CD4-positive, alpha-beta T cell treated with Interleukin-21 for 1 hour (primary cell): ENCODE results near the gene DMBT1.
"Not testable (repeated sequence)": the region's sequence is repeated elsewhere in the genome, so short reads cannot be mapped to it uniquely, and the experiment has no call there.

Experiments
- DNase-seq: peaks from one replicate; pipeline ENCODE4 v3.0.0-alpha.2; 2020

DMBT1 gene

GRCh38 chr10:122549636-122550035 is 10.9 kb upstream of the DMBT1 start:
- DNase-seq, result no peak

GRCh38 chr10:122550427-122550826 is 10.1 kb upstream of the DMBT1 start:
- no peak for DNase-seq

GRCh38 chr10:122550983-122551382 is 9.6 kb upstream of the DMBT1 start:
- DNase-seq, result peak; percentile 11

- peak; percentile 58 for DNase-seq
These were observed 9.1 kb upstream of the DMBT1 start for GRCh38 chr10:122551450-122551849.

GRCh38 chr10:122553341-122553740 is 7.2 kb upstream of the DMBT1 start:
- DNase-seq, result no peak

DNA sequence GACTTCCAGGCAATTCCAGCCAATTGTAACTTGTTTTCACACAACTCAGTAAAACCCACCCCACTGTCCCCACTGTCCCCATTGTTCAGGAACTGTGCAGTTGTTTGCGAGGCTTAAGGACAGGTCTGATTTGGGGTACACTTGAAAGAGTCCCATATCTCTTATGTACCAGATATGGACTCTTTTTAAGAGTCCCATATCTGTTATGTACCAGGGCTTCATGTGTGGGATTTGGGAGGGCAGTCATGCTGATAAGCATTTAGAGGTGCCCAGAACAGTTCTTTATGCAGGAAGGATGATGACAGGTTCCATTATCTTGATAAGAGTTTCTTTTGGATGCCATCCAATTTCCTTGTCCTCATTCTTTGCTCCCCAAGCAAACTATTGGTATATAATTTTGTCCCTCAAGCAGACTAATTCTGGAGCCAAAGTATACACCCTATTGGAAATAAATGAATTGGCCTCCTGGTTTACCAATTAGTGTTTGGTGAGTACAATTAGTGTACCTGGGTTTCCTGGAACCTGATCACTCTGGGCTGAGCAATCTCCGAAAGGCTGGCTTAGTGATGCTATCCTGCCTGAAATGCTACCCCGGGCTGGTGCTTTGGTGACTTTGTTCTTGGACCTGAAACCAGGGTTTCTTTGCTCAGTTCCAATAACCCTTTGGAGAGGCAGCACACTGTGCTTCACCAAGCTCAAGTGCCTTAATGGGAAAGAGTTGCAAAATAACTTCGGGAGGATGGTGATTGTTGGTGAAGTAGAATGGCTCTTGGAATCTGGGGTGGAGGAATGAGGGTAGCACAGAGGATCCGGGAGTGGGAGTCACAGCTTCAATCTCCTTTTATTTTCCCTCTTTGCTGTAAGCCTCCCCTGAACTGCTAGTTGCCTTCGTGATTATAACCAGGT is 6.2 kb upstream of the DMBT1 start:
- no peak for DNase-seq

DNA sequence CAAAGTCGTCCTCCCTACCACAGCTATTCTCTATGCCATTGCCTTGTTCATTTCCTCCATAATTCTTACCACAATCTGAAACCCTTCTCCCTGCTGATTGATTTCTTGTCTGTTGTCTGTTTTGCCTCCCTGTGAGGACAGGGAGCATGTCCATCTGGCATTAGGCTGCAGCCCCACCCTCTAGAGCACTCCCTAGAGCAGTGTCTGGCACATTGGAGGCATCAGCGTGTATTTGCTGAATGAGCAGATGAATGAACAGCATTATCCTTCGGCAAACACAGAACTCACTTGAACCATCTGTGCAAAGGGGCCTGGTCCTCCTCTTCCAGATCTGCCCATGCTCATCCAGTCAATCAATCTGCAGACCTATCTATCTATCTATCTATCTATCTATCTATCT is 5.1 kb upstream of the DMBT1 start:
- no peak for DNase-seq

GRCh38 chr10:122557516-122557915 is 3.0 kb upstream of the DMBT1 start:
- no peak for DNase-seq

DNA sequence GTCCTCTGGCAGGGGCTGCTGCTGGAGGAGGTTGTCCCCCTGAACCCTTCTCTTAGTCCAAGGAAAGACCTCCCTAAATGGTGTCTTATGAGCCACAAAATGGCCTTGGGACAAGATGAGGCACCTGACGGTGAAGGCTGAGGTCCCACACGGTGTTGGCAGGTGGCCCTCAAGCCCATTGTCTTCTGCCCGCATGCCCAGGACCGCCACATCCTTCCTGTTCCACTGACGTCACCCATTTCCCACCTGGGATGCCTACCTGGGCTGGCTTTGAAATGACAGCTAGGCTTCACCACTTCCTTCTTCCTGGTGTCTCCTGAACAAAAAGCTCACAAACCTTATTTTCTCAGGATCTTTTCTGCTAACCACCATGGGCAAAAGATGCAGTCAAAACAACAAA is 2.1 kb upstream of the DMBT1 start:
- DNase-seq, result peak; percentile 34

GRCh38 chr10:122559228-122559627 is 1.3 kb upstream of the DMBT1 start:
- DNase-seq, result no peak

- no peak for DNase-seq
These were observed 658 bp downstream of the DMBT1 start for GRCh38 chr10:122561212-122561611.

DNA sequence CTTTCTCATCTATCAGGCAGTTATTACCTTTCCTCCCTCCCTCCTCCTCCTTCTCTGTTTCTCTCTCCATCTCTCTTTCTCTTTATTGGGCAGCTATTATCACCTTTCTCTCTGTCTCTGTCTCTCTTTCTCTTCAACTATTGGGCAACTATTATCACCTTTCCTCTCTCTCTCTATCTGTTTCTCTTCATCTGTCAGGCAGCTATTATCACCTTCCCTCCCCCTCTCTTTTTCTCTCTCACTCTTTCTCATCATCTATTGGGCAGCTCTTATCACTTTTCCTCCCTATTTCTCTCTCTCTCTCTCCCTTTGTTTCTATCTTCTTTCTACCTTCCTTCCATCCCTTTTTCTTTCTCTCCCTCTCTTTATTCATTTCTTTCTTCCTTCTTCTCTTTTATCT is 1.2 kb downstream of the DMBT1 start:
- DNase-seq, result no peak

DNA sequence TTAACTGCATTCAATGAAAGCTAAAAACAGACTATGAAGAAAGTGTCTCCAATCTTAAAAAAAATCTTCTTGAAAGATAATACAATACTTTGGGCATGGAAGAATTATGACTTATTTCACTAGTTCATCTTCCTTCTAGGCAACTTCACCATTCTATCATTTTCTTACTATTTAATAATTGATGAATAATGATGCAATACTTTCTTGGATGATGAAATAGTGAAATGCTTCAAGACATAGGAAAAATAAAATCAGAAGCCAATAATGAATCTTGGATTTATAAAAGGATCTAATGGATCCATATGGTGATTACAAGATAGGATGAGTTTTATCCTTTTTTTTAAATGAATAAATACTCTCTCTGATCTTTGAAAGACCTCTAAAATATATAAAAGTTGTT is 4.4 kb downstream of the DMBT1 start:
- DNase-seq, result no peak

DNA sequence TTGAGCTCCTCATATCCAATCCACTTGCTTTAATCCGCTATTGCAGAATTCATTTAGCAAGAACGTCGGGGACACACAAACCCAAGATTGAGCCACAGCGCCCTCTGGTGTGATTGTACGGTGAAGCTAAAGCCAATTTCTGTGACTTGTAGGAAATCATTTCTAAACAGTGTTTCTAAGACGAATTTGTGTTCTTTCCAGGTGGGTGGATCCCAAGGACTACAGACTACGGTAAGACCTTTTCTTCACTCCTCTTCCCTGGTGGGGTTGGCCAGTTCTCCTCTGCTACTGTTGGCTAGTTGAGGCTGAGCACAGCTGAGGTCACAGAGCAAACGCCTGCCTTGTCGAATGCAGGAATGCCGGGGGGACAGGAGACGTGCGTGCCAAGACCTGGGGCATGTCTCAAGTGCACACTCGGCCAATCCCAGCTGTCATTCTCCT is 5.2 kb downstream of the DMBT1 start:
- DNase-seq, result peak; percentile 72

GRCh38 chr10:122566632-122567031 is 6.1 kb downstream of the DMBT1 start:
- DNase-seq, result no peak

DNA sequence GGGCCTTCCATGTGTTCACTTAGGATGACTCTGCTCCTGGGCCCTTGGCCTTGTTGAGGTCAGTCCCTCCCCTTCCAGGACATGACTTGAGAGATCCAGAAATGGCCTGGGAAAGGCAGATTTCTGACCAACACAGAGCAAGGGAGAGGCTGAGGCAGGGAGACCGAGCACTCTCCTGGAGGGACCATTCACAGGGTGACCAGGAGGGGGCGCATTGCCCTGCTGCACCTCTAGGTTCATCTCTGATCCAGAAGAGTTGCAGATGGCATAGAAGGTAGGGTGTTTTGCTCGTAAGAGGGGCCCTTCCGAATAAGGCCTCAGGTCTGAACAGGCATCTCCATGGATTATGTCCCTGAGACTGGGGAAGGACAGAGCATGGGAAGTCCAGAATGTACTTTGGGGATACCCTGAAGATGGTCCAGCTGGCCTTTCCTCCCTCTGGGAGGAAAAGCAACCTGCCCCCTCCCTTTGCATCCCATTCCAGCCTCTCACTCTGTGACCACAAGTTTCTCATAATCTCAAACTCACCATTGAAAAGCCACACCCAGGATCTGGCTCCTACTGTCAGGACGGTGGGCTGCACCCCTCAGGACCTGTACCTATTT is 6.6 kb downstream of the DMBT1 start:
- peak; percentile 19 for DNase-seq

DNA sequence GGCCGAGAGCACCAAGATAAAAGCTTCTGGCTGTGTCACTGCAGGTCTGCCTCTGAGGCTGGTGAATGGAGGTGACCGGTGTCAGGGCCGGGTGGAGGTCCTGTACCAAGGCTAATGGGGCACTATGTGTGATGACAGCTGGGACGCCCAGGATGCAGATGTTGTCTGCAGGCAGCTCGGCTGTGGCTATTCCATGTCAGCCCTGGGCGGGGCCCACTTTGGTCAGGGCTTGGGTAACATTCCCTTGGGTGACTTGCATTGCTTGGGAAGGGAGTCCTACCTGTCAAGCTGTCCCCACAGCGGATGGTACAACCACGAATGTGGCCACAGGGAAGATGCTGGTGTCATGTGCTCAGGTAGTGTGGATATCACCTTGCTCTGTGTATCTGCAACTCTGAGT is 8.0 kb downstream of the DMBT1 start:
- DNase-seq, result no peak

DNA sequence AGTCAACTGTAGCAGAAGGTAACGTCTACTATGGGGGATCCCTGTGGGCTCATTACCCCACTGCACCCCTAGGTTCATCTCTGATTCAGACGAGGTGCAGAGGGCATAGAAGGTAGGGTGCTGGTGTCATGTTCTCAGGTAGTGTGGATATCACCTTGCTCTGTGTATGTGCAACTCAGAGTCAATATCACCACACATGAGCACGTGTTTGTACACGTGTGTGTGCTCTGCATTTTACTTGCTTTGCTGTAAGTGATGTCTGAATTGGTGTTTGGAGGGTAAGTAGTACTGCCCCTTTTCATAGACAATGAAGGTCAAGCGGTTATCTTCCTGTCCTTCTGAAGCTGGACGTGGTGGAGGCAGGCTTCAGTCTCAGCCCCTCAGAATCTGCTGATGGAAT is 10.4 kb downstream of the DMBT1 start:
- DNase-seq, result no peak

DNA sequence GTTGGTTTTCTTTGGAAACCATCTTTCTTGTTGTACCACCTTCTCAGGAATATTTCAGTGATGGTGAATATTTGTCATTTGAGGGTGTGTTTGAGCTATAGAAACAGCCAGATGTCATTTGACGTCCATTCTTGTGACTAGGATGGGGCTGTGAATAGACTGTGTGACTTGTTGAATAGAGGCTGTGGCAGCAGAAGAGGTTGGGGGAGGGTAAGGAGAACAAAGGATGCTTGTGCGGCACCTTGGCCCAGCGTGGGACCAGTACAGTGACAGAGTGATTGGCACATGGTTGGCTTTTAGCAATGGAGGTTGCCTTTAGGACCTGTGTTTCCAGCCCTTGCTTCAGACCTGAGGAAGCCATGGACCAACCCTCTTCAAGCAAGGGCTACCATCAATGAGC is 11.3 kb downstream of the DMBT1 start:
- no peak for DNase-seq

GRCh38 chr10:122575776-122576175 is 15.2 kb downstream of the DMBT1 start:
- no peak for DNase-seq

- DNase-seq, result no peak
These were observed 15.7 kb downstream of the DMBT1 start for GRCh38 chr10:122576291-122576690.

GRCh38 chr10:122577311-122577885 is 16.8 kb downstream of the DMBT1 start:
- no peak for DNase-seq

DNA sequence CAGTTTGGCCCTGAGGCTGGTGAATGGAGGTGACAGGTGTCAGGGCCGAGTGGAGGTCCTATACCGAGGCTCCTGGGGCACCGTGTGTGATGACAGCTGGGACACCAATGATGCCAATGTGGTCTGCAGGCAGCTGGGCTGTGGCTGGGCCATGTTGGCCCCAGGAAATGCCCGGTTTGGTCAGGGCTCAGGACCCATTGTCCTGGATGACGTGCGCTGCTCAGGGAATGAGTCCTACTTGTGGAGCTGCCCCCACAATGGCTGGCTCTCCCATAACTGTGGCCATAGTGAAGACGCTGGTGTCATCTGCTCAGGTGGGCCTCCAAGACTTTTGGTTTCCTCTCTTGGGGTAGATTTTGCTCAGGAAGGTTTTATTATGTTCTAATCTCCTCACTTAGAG is 25.5 kb downstream of the DMBT1 start:
- not testable (repeated sequence) for DNase-seq

DNA sequence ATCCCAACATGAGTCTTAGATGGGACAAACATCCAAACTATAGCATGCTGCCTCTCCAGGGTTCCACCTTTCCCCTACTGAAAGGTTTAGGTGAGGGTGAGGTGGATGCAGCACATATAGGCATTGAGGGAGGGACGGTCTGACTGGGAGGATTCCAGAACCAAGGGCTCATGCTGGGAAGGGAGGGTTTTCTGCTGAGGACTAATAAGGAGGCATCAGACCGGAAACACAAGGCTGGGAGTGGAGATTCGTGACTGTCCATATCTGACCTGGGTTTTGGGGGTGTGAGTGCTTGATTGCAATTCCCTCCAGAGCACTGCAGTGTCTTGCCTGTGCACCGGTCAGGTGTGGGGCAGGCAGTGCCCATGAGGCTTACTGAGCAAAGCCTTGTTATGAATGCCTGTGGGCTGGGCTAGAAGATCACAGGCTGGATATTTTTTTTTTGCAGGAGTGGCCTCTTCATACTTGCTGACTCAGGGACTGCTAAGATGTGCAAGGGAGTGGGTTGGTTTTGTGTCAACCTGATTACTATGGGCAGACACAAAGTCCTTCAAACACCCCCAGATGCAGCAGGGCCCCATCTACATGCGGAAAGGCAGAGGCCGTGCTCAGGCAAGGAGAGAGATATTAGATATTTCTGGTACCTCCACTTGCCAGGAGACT is 26.7 kb downstream of the DMBT1 start:
- no peak for DNase-seq
